Bronchus fibroblast of lung (primary cell): ENCODE results near the gene BSND. TPM values are rescaled to one million over a fixed set of nuclear protein-coding genes. Genes with fewer than 3 reads are reported as not detected.

Experiments used
- total RNA-seq: library from RNA; depleted of rRNA; stranded (reverse); fragments of >200 nt; gene quantifications from 2 replicates; pipeline ENCODE4 v1.2.3, GENCODE V29; 2015

The BSND gene
- not detected in 2 replicates for total RNA-seq

GRCh38 chr1:54998677-54999076 lies at the start of gene BSND:
Gene BSND (plus strand): TSS chr1:54998933. CDS start chr1:54999187, 254 bp downstream.

GRCh38 chr1:54980528-54981241 lies 18.0 kb upstream of the BSND start, which contains the start of gene TMEM61:
Gene TMEM61 (plus strand): TSS chr1:54980628. CDS start chr1:54981066, 438 bp downstream.

DNA sequence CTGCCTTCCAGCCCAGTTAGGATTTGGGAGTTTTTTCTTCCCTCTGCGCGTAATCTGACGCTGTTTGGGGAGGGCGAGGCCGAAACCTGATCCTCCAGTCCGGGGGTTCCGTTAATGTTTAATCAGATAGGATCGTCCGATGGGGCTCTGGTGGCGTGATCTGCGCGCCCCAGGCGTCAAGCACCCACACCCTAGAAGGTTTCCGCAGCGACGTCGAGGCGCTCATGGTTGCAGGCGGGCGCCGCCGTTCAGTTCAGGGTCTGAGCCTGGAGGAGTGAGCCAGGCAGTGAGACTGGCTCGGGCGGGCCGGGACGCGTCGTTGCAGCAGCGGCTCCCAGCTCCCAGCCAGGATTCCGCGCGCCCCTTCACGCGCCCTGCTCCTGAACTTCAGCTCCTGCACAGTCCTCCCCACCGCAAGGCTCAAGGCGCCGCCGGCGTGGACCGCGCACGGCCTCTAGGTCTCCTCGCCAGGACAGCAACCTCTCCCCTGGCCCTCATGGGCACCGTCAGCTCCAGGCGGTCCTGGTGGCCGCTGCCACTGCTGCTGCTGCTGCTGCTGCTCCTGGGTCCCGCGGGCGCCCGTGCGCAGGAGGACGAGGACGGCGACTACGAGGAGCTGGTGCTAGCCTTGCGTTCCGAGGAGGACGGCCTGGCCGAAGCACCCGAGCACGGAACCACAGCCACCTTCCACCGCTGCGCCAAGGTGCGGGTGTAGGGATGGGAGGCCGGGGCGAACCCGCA lies 40.8 kb downstream of the BSND start, which contains the start of gene PCSK9:
PCSK9 (plus strand) TSS at position 207 of the 741 bp plus-strand sequence; CDS start at position 497, 290 bp downstream.

Other genes starting within 250 kb of the BSND start
- 4.7 and 5.6 TPM in 2 replicates for gene PARS2, start 234.4 kb upstream of the BSND start, total RNA-seq
- not detected in 2 replicates for gene TTC22, start 197.6 kb upstream of the BSND start, total RNA-seq
- gene DHCR24, start 111.7 kb upstream of the BSND start, total RNA-seq = 413 and 417 TPM in 2 replicates
- not detected in 2 replicates for gene TMEM61, start 18.3 kb upstream of the BSND start, total RNA-seq
- gene PCSK9, start 40.6 kb downstream of the BSND start, total RNA-seq = 37.8 and 40.0 TPM in 2 replicates
- gene USP24, start 216.4 kb downstream of the BSND start, total RNA-seq = 14.1 and 17.4 TPM in 2 replicates